Fibroblast of lung (primary cell): ENCODE results near the gene TSGA10. TPM values are rescaled to one million over a fixed set of nuclear protein-coding genes. Genes with fewer than 3 reads are reported as not detected.

Experiments used
- DNase-seq, 2 donors: peaks; one replicate each; pipeline versions ENCODE4 v3.0.0 to v3.0.0-alpha.2; 2010; ENCODE audit warnings: low read depth in 2 of 2
- H2AFZ ChIP-seq: 2 replicates; pipeline ENCODE4 v1.5.1; 2012; ENCODE audit warnings: low read length, control low read depth, inconsistent platforms
- H3K27ac ChIP-seq: 2 replicates; pipeline ENCODE4 v1.5.1; 2011; ENCODE audit warnings: low read length, control low read depth; ENCODE audit not compliant: insufficient read depth
- H3K27me3 ChIP-seq: 2 replicates; pipeline ENCODE4 v1.5.1; 2011; ENCODE audit warnings: mild to moderate bottlenecking, low read length; ENCODE audit not compliant: control insufficient read depth, insufficient read depth
- H3K36me3 ChIP-seq: 2 replicates; pipeline ENCODE4 v1.5.1; 2011; ENCODE audit warnings: low read length; ENCODE audit not compliant: control insufficient read depth, insufficient read depth
- H3K4me1 ChIP-seq: 2 replicates; pipeline ENCODE4 v1.5.1; 2011; ENCODE audit warnings: low read length; ENCODE audit not compliant: control insufficient read depth, insufficient read depth; ENCODE audit errors: extremely low read depth
- H3K4me2 ChIP-seq: 2 replicates; pipeline ENCODE4 v1.5.1; 2011; ENCODE audit warnings: low read length, control low read depth; ENCODE audit not compliant: insufficient read depth; ENCODE audit errors: extremely low read depth
- H3K4me3 ChIP-seq, 4 experiments: fragments of 200-600 bp in 1 of 4; sonication (generic) in 1 of 4; replicated peaks in 1 of 4; 2 replicates each; pipeline ENCODE4 v1.5.1; 2011 to 2016; ENCODE audit warnings: low read length in 4 of 4, low read depth in 3 of 4, mild to moderate bottlenecking in 3 of 4, control low read depth in 2 of 4, inconsistent platforms in 1 of 4, mixed read lengths in 1 of 4; ENCODE audit not compliant: insufficient read depth in 1 of 4; ENCODE audit errors: control extremely low read depth in 1 of 4
- H3K79me2 ChIP-seq: 2 replicates; pipeline ENCODE4 v1.5.1; 2012; ENCODE audit warnings: mild to moderate bottlenecking, low read length, inconsistent platforms; ENCODE audit not compliant: control insufficient read depth, insufficient read depth
- H3K9ac ChIP-seq: 2 replicates; pipeline ENCODE4 v1.5.1; 2011; ENCODE audit warnings: mild to moderate bottlenecking, low read length, control low read depth; ENCODE audit not compliant: insufficient read depth
- H3K9me3 ChIP-seq: 2 replicates; pipeline ENCODE4 v1.5.1; 2012; ENCODE audit warnings: low read depth, low read length; ENCODE audit not compliant: control insufficient read depth, insufficient read depth
- H4K20me1 ChIP-seq: 2 replicates; pipeline ENCODE4 v1.5.1; 2011; ENCODE audit warnings: low read length; ENCODE audit not compliant: control insufficient read depth, insufficient read depth; ENCODE audit errors: extremely low read depth
- CTCF ChIP-seq, 2 donors: IDR thresholded peaks in 1 of 2; conservative IDR thresholded peaks in 1 of 2; 1 replicate in 1 of 2; 2 replicates in 1 of 2; pipeline ENCODE4 v1.5.1; 2011 to 2012; ENCODE audit warnings: low read length in 2 of 2, control low read depth in 1 of 2, inconsistent platforms in 1 of 2, low read depth in 1 of 2, mild to moderate bottlenecking in 1 of 2
- EZH2 ChIP-seq: IDR thresholded peaks from 2 replicates; pipeline ENCODE4 v1.5.1; 2012; ENCODE audit warnings: low read length, control low read depth, mild to moderate bottlenecking; ENCODE audit errors: missing control alignments
- polyA minus RNA-seq: library from RNA; depleted of rRNA, polyadenylated mRNA; stranded (reverse); fragments of >200 nt; gene quantifications from 2 replicates; pipeline ENCODE4 v1.2.3, GENCODE V29; 2011; ENCODE audit warnings: low replicate concordance
- polyA plus RNA-seq, 2 donors: library from polyadenylated mRNA; depleted of rRNA in 1 of 2; stranded (reverse) in 1 of 2; unstranded in 1 of 2; fragments of >200 nt; gene quantifications; 2 replicates each; pipeline ENCODE4 v1.2.1, GENCODE V29; 2011 to 2012; ENCODE audit warnings: missing spikeins in 1 of 2
- total RNA-seq: library from RNA; depleted of rRNA; stranded (reverse); fragments of >200 nt; gene quantifications from 2 replicates; pipeline ENCODE4 v1.2.1, GENCODE V29; 2014

Gene TSGA10
- total RNA-seq (5.3 and 5.9 TPM in 2 replicates), polyA plus RNA-seq (0.65 and 0.70 TPM in 2 replicates), polyA minus RNA-seq (14.3 TPM in 1 of 2 replicates, not detected in the other)
- 1.4 TPM in 2 replicates for polyA plus RNA-seq (2012)

- H3K9me3 ChIP-seq = no peaks in the 10 kb centered on the region
- TF ChIP-seq EZH2 (no peak), CTCF (conservative IDR thresholded peaks at IDR 0.05 in 1 of 2, IDR thresholded peaks at IDR 0.05 in 1 of 2; ENCODE audit: low read depth in 1 of 2, low read length in 2 of 2) (peak in 1 of 2 donors; percentile 22)
- peak within 1 kb of the TSS; percentile 78 for H3K9ac ChIP-seq
- H3K27ac ChIP-seq = peak within 1 kb of the TSS; percentile 90
- H4K20me1 ChIP-seq = no peaks in the 10 kb centered on the region
- H3K4me2 ChIP-seq = peak within 1 kb of the TSS; percentile 98
- peak within 1 kb of the TSS; percentile 79 to 97 (median 94) for H3K4me3 ChIP-seq
- H3K4me1 ChIP-seq = no peaks in the 10 kb centered on the region
- H3K36me3 ChIP-seq = no peaks in the 10 kb centered on the region
- H3K79me2 ChIP-seq = no peaks in the 10 kb centered on the region
- H3K27me3 ChIP-seq = no peaks in the 10 kb centered on the region
- peak within 1 kb of the TSS; percentile 96 for H2AFZ ChIP-seq
- DNase-seq = peak; percentile 91
These were observed at the start of gene TSGA10, which contains the start of gene LIPT1 for GRCh38 chr2:99154643-99155536. TSGA10 (minus strand) TSS chr2:99154942; CDS start chr2:99109439, 45,503 bp downstream. LIPT1 (plus strand) TSS chr2:99154967; CDS start chr2:99161958, 6,991 bp downstream.

GRCh38 chr2:99201959-99202678 is 47.4 kb upstream of the TSGA10 start:
- H2AFZ ChIP-seq = no peak overlapping the region
- no peaks in the 10 kb centered on the region for H3K79me2 ChIP-seq
- H3K9ac ChIP-seq = no peak overlapping the region
- no peaks in the 10 kb centered on the region for H3K27me3 ChIP-seq
- no peaks in the 10 kb centered on the region for H4K20me1 ChIP-seq
- H3K27ac ChIP-seq = no peak overlapping the region
- no peaks in the 10 kb centered on the region for H3K36me3 ChIP-seq
- TF ChIP-seq CTCF (conservative IDR thresholded peaks at IDR 0.05 in 1 of 2, IDR thresholded peaks at IDR 0.05 in 1 of 2; ENCODE audit: low read depth in 1 of 2, low read length in 2 of 2) (peak in 1 of 2 donors; percentile 19), EZH2 (no peak)
- H3K4me2 ChIP-seq = no peak overlapping the region
- DNase-seq = no peak
- no peaks in the 10 kb centered on the region for H3K4me1 ChIP-seq
- no peak overlapping the region for H3K4me3 ChIP-seq
- H3K9me3 ChIP-seq = no peaks in the 10 kb centered on the region
